Fibroblast of pulmonary artery (primary cell): Measurements from ENCODE around the gene RBM33.

Source experiments
- DNase-seq: peaks from one replicate; pipeline ENCODE4 v3.0.0-alpha.2; 2010; ENCODE audit warnings: low read depth
- H3K4me3 ChIP-seq: replicated peaks from 2 replicates; pipeline ENCODE4 v1.5.1; 2011; ENCODE audit warnings: low read depth, mild to moderate bottlenecking, control low read depth, low read length, moderate library complexity
- TF ChIP-seq, protein P1 (sequence below): IDR thresholded peaks from 2 replicates; pipeline ENCODE4 v1.5.1; 2011; ENCODE audit warnings: mild to moderate bottlenecking, control low read depth, low read length, inconsistent platforms; ENCODE audit errors: missing control alignments

RBM33 gene

DNA sequence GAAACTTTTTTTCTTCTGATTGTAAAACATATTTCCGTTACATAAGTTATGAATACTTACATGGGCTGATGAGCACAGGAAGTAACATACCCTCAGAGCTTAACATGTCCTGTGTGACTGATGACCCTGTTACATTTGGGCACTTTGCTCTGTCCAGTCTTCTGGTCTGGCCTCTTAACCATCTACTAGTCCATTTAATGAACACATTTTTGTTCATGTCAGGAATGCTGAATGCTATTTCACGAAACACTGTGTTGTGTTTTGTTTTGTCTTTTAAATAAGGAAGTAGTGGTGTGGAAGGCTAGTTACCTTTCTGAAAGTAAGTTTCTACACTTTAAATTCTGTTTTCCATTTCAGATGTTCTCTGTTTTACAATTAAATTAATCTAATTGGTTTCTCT lies 77.7 kb downstream of the RBM33 start:
- no peak overlapping the region for H3K4me3 ChIP-seq
- no peak for DNase-seq
- TF ChIP-seq, protein P1, sequence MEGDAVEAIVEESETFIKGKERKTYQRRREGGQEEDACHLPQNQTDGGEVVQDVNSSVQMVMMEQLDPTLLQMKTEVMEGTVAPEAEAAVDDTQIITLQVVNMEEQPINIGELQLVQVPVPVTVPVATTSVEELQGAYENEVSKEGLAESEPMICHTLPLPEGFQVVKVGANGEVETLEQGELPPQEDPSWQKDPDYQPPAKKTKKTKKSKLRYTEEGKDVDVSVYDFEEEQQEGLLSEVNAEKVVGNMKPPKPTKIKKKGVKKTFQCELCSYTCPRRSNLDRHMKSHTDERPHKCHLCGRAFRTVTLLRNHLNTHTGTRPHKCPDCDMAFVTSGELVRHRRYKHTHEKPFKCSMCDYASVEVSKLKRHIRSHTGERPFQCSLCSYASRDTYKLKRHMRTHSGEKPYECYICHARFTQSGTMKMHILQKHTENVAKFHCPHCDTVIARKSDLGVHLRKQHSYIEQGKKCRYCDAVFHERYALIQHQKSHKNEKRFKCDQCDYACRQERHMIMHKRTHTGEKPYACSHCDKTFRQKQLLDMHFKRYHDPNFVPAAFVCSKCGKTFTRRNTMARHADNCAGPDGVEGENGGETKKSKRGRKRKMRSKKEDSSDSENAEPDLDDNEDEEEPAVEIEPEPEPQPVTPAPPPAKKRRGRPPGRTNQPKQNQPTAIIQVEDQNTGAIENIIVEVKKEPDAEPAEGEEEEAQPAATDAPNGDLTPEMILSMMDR = no peak

DNA sequence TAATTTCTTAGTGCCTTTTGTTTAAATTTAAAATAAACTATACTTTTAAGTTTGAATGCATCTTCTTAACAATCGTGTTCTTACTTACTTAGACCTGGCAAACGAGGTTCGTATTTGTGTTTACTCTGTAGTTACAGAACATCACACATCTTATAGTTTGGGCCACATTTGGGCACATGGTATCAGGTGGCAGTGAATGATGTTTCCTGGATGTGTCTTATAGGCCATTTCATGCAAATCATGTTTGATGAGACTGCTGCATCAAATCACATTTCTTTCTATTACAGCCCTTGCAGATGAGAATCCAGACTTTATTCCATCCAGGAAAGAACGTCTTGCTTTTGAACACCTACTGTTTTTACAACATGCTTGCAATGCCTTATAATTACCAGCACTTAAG lies 78.5 kb downstream of the RBM33 start:
- TF ChIP-seq, protein P1 = no peak
- DNase-seq = no peak
- no peak overlapping the region for H3K4me3 ChIP-seq

DNA sequence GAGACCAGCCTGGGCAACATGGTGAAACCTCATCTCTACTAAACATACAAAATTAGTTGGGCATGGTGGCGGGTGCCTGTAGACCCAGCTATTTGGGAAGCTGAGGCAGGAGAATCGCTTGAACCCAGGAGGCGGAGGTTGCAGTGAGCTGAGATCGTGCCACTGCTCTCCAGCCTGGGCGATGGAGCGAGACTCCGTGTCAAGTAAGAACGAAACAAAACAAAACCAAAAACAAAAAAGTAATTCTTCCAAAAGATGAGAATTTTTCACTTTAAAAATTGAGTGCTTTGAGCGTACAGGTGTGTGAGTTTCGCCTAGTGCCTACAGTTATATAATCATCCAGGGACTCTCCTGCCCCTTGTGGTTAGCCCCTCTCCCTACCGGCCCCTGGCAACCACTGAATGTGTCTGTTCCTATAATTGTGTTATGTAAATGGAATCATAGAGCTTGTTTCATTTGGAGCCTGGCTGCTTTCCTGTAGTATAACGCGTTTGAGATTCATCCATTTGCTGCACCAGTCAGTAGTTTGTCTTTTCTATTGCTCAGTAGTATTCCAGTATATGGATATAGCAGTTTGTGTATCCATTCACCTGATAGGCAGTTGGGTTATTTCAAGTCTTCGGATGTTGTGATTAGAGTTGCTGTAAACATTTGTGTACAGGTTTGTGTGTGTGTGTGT lies 80.0 kb downstream of the RBM33 start:
- DNase-seq = no peak
- TF ChIP-seq, protein P1 = peak; percentile 16
- no peak overlapping the region for H3K4me3 ChIP-seq

DNA sequence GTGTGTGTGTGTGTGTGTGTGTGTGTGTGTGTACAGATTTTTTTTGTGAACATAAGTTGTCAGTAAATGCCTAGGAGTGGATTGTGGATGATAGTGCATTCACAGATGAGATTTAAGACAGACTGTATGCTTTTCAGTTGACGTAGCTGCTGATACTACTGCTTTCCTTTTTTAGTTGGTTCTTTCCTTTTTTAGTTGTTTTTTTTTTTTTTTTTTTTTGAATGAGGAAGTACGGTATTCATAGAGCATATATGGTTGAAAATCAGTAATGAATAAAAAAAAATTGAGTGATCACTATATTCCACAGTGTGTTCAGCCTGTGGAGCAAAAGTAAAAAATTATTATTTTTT lies 80.5 kb downstream of the RBM33 start:
- no peak overlapping the region for H3K4me3 ChIP-seq
- TF ChIP-seq, protein P1 = no peak
- no peak for DNase-seq

DNA sequence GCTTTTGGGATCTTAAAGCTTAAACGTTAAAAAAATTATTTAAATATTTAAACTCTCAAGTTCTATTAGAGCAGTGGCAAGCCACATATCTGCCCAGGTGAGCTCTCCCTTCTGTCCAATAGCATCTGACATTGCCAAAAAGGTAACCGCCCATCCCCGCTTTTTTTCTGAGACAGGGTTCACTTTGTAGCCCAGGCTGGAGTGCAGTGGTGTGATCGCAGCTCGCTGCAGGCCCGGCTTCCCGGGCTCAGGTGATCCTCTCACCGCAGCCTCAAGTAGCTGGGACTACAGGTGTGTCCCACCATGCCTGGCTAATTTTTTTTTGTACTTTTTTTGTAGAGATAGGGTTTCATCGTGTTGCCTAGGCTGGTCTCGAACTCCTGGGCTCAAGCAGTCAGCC lies 83.2 kb downstream of the RBM33 start:
- TF ChIP-seq, protein P1 = no peak
- no peak overlapping the region for H3K4me3 ChIP-seq
- no peak for DNase-seq

DNA sequence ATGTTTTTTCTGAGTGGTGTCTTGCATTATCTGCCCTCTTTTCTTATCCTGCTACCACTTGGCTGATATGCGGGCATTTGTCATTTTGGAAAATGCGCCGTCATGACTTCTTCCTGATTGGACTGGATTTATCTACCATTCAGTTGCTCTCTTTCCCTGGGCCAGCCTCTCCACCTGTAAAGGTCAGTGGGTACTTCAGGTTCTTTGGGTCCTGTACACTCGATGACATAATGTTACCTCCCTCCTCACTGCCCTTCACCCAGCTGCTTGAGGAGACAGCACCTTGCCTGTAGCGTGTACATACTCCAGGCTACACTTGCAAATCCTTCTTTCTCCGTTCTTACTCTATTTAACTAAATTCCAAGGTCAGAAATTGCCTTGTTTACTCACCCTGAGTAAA lies 83.7 kb downstream of the RBM33 start:
- no peak overlapping the region for H3K4me3 ChIP-seq
- no peak for DNase-seq
- TF ChIP-seq, protein P1 = no peak

DNA sequence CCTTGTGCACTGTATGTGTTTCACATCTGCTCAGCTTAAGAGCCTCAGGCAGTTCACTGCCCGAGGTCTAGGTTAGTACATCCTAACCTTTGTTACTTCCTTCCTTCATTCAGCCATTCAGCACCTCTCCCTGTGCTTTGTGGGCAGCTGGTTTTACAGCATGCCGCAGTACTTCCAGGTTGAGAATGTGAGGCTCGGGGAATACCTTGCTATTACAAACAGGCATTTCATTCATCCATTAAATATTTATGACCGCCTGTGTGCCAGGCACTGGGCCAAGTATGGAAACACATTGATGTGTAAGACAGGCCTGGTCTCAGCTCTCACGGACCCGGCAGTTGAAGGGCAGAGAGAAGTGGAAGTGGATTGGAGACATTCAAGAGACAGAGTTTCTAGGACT lies 85.4 kb downstream of the RBM33 start:
- DNase-seq = peak; percentile 11
- H3K4me3 ChIP-seq = no peak overlapping the region
- TF ChIP-seq, protein P1 = no peak
